ENCODE results near the gene KCNJ3.

DNA sequence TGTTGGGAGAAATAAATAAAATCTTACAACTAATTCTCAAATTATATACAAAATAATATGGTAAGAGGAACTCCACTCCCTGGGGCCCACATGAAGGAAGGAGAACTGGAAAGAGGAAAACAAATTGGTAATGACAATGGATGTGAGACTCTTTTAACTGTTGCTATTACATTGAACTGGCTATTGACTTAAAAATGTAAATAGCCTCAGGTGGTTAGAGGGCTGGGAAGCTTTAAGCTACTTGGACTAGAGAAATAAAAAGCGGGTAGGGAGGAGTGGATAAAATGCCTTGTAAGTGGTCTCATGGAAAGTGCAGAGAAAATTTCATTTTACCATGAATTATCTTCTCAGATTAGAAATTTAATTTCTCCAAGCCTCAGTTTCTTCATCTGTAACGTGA is 64.1 kb downstream of the KCNJ3 start:
- TF ChIP-seq, protein P1, sequence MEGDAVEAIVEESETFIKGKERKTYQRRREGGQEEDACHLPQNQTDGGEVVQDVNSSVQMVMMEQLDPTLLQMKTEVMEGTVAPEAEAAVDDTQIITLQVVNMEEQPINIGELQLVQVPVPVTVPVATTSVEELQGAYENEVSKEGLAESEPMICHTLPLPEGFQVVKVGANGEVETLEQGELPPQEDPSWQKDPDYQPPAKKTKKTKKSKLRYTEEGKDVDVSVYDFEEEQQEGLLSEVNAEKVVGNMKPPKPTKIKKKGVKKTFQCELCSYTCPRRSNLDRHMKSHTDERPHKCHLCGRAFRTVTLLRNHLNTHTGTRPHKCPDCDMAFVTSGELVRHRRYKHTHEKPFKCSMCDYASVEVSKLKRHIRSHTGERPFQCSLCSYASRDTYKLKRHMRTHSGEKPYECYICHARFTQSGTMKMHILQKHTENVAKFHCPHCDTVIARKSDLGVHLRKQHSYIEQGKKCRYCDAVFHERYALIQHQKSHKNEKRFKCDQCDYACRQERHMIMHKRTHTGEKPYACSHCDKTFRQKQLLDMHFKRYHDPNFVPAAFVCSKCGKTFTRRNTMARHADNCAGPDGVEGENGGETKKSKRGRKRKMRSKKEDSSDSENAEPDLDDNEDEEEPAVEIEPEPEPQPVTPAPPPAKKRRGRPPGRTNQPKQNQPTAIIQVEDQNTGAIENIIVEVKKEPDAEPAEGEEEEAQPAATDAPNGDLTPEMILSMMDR (IDR thresholded peaks at IDR 0.05): no peak
- no peak for TF ChIP-seq POLR2AphosphoS5 (IDR thresholded peaks at IDR 0.05; ENCODE audit: insufficient read depth in 1 of 2, low read depth in 1 of 2)

Data from vagina (tissue), 2 donors.